GM19452 (cell line): ENCODE measurements around the gene NOLC1.

ENCODE experiments used
- ATAC-seq: cut with Tn5 transposase; IDR thresholded peaks from one replicate; pipeline ENCODE4 v1.9.1; 2021; ENCODE audit not compliant: unreplicated experiment

Gene NOLC1

GRCh38 chr10:102151774-102152544, at the start of gene NOLC1:
Gene NOLC1, plus strand, starts transcription at chr10:102152389. Its CDS starts 22 bp downstream, at chr10:102152411.
- peak; percentile 93 for ATAC-seq

GRCh38 chr10:102102421-102102820, 49.8 kb upstream of the NOLC1 start:
- ATAC-seq = no peak

GRCh38 chr10:102106998-102107397, 45.2 kb upstream of the NOLC1 start:
- no peak for ATAC-seq

GRCh38 chr10:102109166-102110116, 42.7 kb upstream of the NOLC1 start:
- ATAC-seq = no peak

GRCh38 chr10:102111276-102111675, 40.9 kb upstream of the NOLC1 start:
- no peak for ATAC-seq

GRCh38 chr10:102112210-102112817, 39.9 kb upstream of the NOLC1 start:
- no peak for ATAC-seq

GRCh38 chr10:102113261-102113955, 38.8 kb upstream of the NOLC1 start:
- ATAC-seq = no peak

GRCh38 chr10:102113956-102114857, 38.0 kb upstream of the NOLC1 start:
- peak; percentile 19 for ATAC-seq

- peak; percentile 77 for ATAC-seq
Measured at GRCh38 chr10:102114861-102115618, 37.1 kb upstream of the NOLC1 start.

GRCh38 chr10:102115775-102116174, 36.4 kb upstream of the NOLC1 start:
- no peak for ATAC-seq

- ATAC-seq = no peak
Measured at GRCh38 chr10:102116656-102117055, 35.5 kb upstream of the NOLC1 start.

GRCh38 chr10:102117391-102118159, 34.6 kb upstream of the NOLC1 start:
- no peak for ATAC-seq

GRCh38 chr10:102118867-102119266, 33.3 kb upstream of the NOLC1 start:
- ATAC-seq = no peak

- no peak for ATAC-seq
Measured at GRCh38 chr10:102119417-102120141, 32.6 kb upstream of the NOLC1 start.

- ATAC-seq = peak; percentile 65
Measured at GRCh38 chr10:102120142-102120990, 31.8 kb upstream of the NOLC1 start, which contains the start of gene LDB1. Gene LDB1, minus strand, starts transcription at chr10:102120368. Its CDS starts 258 bp downstream, at chr10:102120110.

GRCh38 chr10:102120991-102121738, 31.0 kb upstream of the NOLC1 start:
- ATAC-seq = no peak
